ENCODE results near the gene NPLOC4. TPM values are rescaled to one million over a fixed set of nuclear protein-coding genes. Genes with fewer than 3 reads are reported as not detected.

Gene NPLOC4
- total and polyA plus RNA-seq, 2 of the 13 experiments (the other 11 are each of a cell fraction or from before 2014, with no cell fraction given) = 57.0 to 97.0 TPM

DNA sequence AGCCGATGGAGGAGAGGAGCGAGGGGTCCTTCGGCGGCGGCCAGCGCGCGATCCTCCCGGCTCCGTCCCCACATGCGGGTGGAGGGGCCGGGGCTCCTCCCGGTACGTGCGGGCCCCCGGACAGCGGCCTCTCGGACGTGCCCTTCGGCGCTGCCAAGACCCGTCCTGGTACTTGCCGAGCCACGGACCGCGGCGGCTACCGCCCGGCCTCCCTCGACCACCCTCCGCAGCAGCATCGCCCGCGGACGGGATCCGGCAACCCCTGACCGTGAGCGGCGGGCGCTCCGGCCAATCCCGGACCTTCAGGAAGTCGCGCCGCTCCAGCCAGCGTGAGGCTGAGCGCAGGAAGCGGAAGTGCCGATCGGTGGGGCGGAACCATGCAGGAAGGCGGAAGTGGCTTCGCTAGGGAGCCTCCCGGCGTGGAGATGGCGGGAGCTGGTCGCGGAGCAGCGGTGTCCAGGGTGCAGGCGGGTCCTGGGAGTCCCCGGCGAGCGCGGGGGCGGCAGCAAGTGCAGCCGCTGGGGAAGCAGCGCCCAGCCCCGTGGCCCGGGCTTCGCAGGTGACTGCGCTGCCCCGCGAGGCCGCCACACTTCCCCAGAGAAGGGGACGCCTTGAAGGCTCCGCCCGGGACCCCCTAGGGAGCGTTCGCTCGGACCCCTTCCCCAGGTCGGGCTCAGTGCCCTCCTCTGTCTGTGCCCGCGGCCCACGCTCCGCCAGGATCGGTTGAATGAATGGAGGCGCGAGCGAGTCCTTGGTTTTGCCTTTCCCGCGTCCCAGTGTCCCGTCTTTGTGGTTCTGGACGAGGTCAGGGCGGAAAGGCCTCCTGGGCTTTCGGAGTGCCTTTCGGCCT, 29.7 kb upstream of the NPLOC4 start, which contains the start of the genes CCDC137 and OXLD1 (continued):
- TF ChIP-seq, protein P1, sequence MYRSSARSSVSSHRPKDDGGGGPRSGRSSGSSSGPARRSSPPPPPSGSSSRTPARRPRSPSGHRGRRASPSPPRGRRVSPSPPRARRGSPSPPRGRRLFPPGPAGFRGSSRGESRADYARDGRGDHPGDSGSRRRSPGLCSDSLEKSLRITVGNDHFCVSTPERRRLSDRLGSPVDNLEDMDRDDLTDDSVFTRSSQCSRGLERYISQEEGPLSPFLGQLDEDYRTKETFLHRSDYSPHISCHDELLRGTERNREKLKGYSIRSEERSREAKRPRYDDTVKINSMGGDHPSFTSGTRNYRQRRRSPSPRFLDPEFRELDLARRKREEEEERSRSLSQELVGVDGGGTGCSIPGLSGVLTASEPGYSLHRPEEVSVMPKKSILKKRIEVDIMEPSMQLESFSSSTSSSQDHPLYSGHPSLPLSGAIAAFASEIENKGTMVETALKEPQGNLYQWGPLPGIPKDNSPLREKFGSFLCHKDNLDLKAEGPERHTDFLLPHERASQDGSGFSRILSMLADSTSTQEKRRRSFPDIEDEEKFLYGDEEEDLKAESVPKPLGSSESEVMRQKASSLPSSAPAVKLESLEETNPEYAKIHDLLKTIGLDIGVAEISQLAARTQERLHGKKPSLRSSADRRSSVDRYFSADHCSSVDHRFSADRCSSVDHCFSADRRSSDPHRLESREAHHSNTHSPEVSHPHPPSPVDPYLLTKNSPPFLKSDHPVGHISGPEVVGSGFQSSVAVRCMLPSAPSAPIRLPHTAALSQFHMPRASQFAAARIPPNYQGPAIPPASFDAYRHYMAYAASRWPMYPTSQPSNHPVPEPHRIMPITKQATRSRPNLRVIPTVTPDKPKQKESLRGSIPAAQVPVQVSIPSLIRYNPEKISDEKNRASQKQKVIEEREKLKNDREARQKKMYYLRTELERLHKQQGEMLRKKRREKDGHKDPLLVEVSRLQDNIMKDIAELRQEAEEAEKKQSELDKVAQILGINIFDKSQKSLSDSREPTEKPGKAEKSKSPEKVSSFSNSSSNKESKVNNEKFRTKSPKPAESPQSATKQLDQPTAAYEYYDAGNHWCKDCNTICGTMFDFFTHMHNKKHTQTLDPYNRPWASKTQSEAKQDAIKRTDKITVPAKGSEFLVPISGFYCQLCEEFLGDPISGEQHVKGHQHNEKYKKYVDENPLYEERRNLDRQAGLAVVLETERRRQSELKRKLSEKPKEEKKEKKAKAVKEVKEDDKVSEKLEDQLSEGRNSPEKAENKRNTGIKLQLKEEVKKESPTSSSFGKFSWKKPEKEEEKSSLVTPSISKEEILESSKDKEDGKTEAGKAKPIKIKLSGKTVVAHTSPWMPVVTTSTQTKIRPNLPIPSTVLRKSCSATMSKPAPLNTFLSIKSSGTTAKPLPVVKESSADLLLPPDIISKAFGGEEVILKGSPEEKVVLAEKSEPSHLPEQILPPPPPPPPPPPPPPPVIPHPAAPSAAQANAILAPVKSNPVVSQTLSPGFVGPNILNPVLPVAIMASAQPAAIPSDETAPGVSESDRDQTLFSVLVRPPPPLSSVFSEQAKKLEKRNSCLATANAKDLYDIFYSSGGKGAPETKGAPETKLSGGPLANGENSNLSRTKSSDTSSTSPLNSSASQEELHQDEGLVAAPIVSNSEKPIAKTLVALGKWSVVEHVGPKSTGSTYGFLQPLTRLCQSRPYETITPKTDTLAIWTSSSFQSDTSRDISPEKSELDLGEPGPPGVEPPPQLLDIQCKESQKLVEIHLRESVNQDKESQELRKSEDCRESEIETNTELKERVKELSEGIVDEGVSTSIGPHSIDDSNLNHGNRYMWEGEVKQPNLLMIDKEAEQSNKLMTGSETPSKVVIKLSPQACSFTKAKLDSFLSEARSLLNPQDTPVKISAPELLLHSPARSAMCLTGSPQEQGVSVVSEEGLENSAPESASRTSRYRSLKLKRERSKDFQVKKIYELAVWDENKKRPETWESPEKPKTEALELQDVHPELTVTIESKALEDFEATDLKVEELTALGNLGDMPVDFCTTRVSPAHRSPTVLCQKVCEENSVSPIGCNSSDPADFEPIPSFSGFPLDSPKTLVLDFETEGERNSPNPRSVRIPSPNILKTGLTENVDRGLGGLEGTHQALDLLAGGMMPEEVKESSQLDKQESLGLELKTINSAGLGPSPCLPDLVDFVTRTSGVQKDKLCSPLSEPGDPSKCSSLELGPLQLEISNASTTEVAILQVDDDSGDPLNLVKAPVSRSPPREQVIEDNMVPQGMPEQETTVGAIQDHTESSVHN (CRISPR knock-in tag; IDR thresholded peaks at IDR 0.05) = peak; percentile 31; the same call in 1 of the 2 replicates
- TF ChIP-seq MAFG (CRISPR knock-in tag; IDR thresholded peaks at IDR 0.05) = no peak
- peak; percentile 97 for TF ChIP-seq ATF7-NPFF (CRISPR knock-in tag; IDR thresholded peaks at IDR 0.05; ENCODE audit: low read depth)
- TF ChIP-seq HOXD1 (CRISPR knock-in tag; IDR thresholded peaks at IDR 0.05) = peak; percentile 70
- peak; percentile 23; the same call in 1 of the 2 replicates for TF ChIP-seq AKAP8 (CRISPR knock-in tag; IDR thresholded peaks at IDR 0.05)
- no peak for TF ChIP-seq SYNCRIP (IDR thresholded peaks at IDR 0.05; ENCODE audit: insufficient read depth, low read depth, low read length)
- TF ChIP-seq SNAI1 (CRISPR knock-in tag; IDR thresholded peaks at IDR 0.05; ENCODE audit: borderline replicate concordance) = no peak
- no peak for TF ChIP-seq FIP1L1 (IDR thresholded peaks at IDR 0.05; ENCODE audit: borderline replicate concordance, insufficient read depth, low read depth, low read length)
- TF ChIP-seq, protein P2, sequence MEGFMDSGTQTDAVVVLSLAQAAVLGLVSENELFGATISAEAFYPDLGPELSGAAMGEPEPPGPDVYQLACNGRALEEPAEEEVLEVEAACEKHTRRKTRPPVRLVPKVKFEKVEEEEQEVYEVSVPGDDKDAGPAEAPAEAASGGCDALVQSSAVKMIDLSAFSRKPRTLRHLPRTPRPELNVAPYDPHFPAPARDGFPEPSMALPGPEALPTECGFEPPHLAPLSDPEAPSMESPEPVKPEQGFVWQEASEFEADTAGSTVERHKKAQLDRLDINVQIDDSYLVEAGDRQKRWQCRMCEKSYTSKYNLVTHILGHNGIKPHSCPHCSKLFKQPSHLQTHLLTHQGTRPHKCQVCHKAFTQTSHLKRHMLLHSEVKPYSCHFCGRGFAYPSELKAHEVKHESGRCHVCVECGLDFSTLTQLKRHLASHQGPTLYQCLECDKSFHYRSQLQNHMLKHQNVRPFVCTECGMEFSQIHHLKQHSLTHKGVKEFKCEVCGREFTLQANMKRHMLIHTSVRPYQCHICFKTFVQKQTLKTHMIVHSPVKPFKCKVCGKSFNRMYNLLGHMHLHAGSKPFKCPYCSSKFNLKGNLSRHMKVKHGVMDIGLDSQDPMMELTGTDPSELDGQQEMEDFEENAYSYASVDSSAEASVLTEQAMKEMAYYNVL (CRISPR knock-in tag; IDR thresholded peaks at IDR 0.05; ENCODE audit: borderline replicate concordance) = peak; percentile 39; the same call in 1 of the 2 replicates
- no peak for TF ChIP-seq ZSCAN30 (CRISPR knock-in tag; IDR thresholded peaks at IDR 0.05)
- TF ChIP-seq ELF4 (CRISPR knock-in tag; IDR thresholded peaks at IDR 0.05; ENCODE audit: borderline replicate concordance) = peak; percentile 100
- peak; percentile 47; the same call in 1 of the 2 replicates for TF ChIP-seq ZNF343 (CRISPR knock-in tag; IDR thresholded peaks at IDR 0.05)
- TF ChIP-seq ZNF10 (CRISPR knock-in tag; IDR thresholded peaks at IDR 0.05; ENCODE audit: borderline replicate concordance, low read depth) = no peak
- TF ChIP-seq TBX3 (IDR thresholded peaks at IDR 0.05; ENCODE audit: borderline replicate concordance) = no peak
- TF ChIP-seq ATAD3A (CRISPR knock-in tag; IDR thresholded peaks at IDR 0.05) = no peak
- no peak for TF ChIP-seq WIZ (CRISPR knock-in tag; IDR thresholded peaks at IDR 0.05)
- no peak for TF ChIP-seq ZNF382 (CRISPR knock-in tag; IDR thresholded peaks at IDR 0.05; ENCODE audit: borderline replicate concordance)

Measured in HepG2 (cell line).